Left cardiac atrium (tissue), 4 donors: ENCODE data around the gene NR2C2AP. TPM values are rescaled to one million over a fixed set of nuclear protein-coding genes. Genes with fewer than 3 reads are reported as not detected.

Source experiments
- ATAC-seq, 2 donors: fragments of 200-7000 bp; cut with Tn5 transposase; one replicate each; pipeline ENCODE4 v1.9.1; 2020; ENCODE audit warnings: mild to moderate bottlenecking in 2 of 2, moderate library complexity in 2 of 2
- DNase-seq: peaks from one replicate; pipeline ENCODE4 v3.0.0-alpha.2; 2020
- intact Hi-C, 2 donors: fragments of 100-400 bp; cut with DNase I; formaldehyde crosslinking; loops; one replicate each; pipeline versions ENCODE4 v1.14.1 to v1.15.1; 2022 to 2023
- total RNA-seq, 2 donors: library from RNA; stranded (reverse); fragmentation: NEBNext Ultra II Directional; extraction: Animal tissue kit (Norgen Biotek cat#: 25700); gene quantifications; one replicate each; pipeline ENCODE4 v1.2.1, GENCODE V29; 2021
- donor health status: DM: no; HTN: yes; CAD: no.
- donor health status: DM: no; HTN: yes; CAD: no; lungs with severe emphysema.
- donor health status: DM: yes; HTN: yes; CAD: no.
- donor health status: Dilated cardiomyopathy.

NR2C2AP gene
- total RNA-seq, 2 donors from 2014 or later, result 9.4 to 11.2 TPM

DNA sequence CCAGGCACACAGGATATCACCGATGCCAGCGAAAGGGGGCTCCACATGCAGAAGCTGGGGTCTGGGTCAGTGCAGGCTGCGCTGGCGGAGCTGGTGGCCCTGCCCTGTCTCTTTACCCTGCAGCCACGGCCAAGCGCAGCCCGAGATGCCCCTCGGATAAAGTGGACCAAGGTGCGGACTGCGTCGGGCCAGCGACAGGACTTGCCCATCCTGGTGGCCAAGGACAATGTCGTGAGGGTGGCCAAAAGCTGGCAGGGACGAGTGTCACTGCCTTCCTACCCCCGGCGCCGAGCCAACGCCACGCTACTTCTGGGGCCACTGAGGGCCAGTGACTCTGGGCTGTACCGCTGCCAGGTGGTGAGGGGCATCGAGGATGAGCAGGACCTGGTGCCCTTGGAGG, 15.7 kb upstream of the NR2C2AP start:
- ATAC-seq (no peak), DNase-seq (no peak)
- intact Hi-C loops, result no loop called here

DNA sequence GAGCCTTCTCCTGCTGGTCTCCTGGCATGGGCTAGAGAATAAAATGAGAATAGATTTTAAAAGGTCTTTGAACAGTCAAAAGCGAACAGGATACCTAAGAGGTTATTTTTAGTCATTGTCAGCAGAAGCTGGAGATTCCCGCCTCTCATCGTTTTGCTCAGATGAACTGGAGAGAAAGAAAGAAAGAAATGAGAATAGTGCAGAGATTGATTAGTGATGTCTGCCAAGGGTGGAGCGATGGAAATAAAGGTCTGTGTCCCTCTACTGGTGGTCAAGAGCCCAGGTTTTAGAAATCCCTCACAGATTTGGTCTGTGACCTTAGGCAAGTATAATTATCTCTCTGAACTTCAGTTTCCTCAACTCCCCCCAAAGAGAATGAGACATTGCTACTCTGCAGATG, 13.9 kb upstream of the NR2C2AP start:
- DNase-seq (no peak), ATAC-seq (no peak)

DNA sequence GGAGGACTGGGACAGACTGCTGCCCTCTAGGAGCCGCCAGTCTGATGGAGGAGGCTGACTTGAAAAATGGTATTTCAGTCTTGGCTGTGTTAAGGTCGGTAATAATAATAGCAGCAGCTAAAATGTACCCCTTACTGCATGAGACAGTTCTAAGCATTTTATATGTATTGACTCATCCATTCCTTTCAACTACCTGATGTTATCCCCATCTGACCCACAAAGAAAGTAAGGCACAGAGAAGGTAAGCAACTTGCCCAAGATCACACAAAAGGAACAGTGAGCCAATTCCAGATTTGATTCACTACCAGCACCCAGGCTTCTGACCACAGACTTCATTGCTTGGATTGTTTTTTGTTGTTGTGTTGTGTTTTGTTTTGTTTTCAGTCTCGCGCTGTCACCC, 12.6 kb upstream of the NR2C2AP start:
- intact Hi-C loops, result no loop called here
- no peak for DNase-seq
- ATAC-seq, result no peak

More for the DNA sequence above, 13.9 kb upstream of the NR2C2AP start:
- intact Hi-C loops, result no loop called here

DNA sequence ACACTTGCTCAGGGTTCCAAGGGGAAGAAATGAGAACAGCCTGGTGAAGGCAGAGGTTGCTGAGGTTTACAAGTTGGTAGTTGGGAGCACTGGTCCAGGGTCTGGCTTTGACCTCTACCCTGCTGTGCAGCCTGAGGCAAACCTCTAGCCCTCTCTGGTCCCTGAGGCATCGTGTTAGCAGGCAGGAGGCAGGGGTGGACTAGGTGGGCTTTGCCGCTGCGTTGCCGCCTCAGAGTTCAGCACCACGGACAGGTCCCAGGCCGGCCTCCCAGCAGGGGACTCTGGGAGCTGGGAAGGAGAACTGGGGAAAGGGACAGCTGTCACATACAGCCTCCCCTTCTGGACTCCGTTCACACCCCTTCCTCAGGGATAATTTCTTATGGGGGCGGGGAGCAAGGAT, 11.7 kb upstream of the NR2C2AP start:
- intact Hi-C loops, result no loop called here
- peak; percentile 51 for DNase-seq
- ATAC-seq, result peak; percentile 54 to 55

DNA sequence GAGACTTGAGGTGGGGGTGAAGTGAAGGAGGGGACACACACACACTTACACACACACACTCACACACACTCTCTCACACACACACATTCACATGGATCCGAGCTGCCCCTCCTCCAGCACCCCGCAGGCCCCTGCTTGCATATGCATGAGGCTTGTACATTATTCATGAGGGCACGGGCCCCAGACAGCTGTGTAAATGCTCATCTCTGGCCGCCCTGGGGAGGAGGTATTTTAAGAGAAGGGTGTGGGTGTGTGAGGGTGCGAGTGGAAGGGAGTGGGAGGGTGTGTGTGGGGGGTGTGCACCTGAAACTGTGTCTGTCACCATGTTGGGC, 10.9 kb upstream of the NR2C2AP start:
- ATAC-seq, result no peak
- intact Hi-C loops, result no loop called here

DNA sequence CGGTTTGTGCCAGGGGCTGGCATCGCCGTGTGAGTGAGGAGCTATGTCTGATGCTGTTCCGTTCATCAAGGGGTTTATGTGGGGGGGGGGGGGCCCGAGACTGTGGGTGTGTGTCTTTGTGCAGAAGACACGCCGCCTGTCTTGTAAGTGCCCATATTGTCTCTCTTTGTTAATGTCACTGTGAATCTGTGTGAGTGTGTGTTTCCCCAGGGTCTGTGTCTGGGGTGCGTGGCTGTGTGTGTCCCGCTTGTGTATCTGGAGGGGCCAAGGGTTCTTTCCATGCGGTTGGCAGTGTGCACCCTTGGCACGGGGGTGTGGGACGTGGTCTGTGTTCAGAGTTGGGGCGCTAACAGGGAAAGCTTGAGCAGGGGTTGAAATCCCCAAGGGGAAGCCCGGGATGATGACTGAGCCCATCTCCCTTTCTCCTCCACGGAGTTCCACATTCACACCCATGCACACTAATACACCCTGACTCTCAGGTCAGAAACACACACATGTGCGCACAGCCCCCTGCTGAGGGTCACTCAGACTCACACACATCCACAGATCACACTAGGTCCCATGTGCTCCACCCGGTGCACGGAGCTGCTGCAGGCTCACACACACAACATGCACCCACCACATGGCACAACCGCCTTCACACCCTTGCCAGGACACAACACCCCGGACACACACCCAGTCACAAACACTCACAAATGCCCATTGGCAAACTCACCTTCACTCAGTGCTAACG, 10.4 kb upstream of the NR2C2AP start:
- DNase-seq, result no peak
- intact Hi-C loops, result no loop called here
- no peak for ATAC-seq

More for the DNA sequence above, 10.9 kb upstream of the NR2C2AP start:
- no peak for DNase-seq

DNA sequence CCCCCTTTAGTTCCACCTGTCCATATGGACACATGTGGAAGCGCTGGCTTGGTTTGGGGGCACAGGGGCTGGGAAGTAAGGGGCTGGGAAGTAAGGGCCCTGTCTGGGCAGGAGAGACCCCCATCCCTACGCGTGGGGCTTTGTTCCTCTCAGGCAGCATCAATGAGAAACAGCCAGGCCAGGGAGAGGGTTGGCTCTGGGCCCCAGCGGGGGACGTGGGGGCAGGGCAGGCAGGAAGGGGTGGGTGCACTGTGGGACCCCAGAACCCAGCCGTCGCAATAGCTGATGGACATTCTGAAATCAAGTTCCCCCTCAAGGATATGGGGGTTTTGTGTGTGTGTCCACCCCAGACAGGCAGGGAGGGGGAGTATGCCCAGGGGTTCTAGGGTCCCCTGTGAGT, 9.7 kb upstream of the NR2C2AP start:
- intact Hi-C loops, result no loop called here
- DNase-seq (no peak), ATAC-seq (no peak)

DNA sequence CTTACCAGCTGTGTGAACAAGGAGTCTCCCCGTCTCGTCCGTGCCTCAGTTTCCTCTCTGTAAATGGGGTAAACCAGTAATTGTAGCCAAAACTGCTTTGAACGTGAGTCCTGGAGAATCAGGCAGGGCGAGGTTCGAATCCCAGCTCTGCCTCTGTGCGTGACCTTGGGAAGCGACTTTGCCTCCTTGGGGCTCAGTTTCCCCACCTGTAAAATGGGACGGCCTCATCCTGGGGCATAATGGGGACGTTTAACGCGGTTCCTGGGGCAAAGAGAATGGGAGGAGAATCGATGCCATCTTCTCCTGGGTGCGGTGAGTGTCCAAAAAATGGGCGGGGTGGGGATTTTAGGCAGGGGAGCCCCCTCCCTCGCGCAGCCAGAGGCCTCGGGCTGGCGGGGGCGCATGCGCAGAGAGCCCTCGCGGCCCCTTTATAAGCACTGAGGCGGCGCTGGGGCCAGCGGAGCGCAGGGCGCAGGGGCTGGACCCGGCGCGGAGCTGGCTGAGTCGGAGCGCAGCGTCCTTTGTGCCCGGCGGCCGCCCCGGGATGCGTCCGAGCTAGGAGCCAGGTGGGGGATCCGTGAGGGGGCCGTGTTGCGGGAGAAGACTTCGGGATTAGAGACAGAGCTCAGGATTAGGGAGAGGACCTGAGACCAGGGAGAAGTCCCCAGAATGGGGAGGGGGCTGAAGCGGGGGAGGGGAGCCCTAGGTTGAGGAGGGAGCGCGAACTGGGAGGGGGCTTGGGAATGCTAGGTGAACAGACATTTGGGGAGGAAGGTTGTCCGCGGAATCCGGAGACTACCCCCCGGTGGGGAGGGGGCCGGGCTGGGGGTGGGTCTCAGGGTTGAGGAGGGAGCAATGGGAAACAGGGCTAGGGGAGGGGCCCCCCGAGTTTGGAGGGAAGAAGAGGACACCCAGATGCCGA, 8.5 kb upstream of the NR2C2AP start, which contains the start of gene NCAN:
TSS of gene NCAN (plus strand) at position 460 of the 922 bp plus-strand sequence. CDS start 4,996 bp downstream, outside the sequence.
- intact Hi-C loops, result no loop called here
- no peak for ATAC-seq
- no peak for DNase-seq

DNA sequence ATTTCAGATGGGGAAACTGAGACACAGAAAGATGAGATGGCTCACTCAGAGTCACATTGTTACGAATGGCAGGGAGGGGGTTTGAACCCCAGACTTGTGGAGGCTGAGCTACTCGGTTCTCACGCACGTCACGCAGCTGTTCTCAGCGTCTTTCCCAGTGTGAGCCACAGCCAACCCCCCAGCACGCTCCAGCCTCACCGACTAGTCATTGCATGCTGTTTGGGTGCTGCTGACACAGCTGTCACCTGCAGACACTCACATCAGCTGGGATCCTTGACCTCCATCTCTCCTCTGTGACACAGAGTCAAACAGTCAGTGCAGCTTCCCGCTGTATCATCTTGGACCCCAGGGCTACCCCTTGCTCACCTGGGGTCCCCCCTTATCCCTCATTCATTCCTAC, 6.2 kb upstream of the NR2C2AP start:
- ATAC-seq (no peak), DNase-seq (no peak)
- intact Hi-C loops, result no loop called here

DNA sequence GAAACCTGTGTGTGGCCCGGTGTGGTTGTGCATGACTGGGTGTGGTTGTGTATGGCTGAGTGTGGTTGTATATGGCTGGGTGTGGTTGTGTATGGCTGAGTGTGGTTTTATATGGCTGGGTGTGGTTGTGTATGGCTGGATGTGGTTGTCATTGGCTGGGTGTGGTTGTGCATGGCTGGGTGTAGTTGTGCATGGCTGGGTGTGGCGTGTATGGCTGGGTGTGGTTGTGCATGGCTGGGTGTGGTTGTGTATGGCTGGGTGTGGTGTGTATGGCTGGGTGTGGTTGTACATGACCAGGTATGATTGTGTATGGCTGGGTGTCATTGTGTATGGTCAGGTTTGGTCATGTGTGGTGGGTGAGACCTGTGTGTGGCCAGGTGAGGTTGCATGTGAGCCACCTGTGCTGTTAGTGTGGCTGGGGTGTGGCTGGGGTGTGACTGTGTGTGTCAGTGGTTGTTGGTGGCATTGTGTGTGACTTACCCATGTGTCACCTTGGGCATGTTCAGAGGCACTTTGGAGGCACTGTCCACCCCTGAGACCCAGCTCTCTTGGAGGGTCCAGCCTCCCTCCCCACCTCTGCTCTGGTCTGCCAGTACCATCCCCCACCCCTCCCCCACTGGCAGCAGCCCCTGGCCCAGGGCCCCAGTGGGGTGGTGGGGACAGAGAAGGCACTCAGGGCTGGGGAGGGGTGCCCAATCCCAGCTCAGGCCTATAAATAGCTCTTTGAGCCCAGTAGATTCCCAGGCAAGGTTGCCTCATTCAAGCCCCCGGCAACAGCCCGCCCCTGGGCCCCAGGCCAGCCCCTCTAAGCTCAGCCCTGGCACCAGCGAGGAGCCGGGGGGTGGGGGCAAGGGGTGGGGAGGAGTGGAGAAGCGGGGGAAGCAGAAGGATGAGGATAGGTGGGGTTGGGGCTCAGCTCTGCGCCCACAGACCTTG, 4.7 kb upstream of the NR2C2AP start:
- no peak for ATAC-seq
- intact Hi-C loops, result no loop called here

DNA sequence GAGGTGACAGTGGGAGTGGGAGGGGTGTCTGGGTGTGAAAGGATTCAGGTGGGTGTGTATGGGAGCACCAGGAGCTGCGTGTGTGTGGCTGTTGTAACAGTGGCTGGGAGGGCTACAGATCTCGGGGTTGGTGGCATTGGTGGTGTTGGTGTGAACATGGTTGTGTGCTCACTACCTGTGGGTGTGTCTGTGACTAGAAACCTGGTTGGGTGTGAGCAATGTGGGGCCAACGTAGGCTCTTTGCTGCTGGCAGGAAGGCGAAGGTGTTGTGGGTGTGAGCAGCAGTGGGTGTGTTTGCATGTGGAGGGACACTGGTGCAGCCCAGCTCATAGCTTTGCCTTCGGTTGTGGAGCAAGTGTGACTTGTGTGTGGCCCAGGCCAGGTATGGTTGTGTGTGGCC, 3.7 kb upstream of the NR2C2AP start:
- intact Hi-C loops, result no loop called here
- ATAC-seq (no peak), DNase-seq (no peak)

More for the DNA sequence above, 4.7 kb upstream of the NR2C2AP start:
- no peak for DNase-seq

DNA sequence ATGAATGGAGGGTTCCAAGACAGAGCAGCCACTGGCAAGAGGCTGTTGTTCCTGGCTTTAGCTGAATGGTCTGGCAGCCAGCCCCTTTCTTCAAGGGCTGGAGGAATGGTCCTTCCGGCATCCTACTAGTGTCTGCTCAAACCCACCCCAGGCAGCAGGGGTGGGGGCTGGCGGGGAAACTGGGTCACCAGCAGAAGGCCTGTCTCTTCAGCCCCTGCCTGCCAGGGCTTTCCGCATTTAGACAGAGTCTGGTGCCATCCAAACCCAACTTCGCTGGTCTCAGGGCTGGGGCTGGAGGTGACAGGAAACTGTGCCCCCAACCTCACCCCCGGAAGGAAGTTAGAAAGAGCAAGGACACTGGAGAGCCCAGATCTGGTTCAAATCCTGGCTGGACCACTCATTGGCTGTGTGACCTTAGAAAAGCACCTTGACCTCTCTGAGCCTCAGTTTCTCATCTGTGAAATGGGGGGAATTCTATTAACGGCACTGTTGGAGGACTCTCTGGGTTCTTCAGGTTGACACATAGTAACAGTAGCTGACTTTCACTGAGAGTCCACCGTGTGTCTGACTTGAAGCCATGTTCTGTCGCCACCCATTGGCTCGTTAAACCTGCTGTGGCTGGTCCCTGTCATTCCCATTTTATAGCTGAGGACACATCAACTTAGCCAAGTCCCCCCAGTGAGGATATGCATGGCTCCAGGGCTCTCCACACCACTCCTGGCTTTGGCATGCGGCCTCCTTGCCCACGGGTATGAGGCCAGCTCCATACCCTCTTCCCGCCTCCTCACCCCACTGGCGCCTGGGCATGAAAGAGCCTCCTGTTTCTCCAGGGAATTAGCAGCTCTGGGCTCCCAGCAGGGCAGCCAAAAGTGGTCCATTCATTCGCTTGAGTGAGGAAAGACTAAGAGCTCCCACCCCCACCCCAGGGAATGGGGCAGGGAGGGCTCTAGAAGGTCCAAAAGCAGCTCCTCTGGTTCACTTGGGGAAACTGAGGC, 2.5 kb upstream of the NR2C2AP start:
- intact Hi-C loops, result no loop called here
- DNase-seq (no peak), ATAC-seq (no peak)

DNA sequence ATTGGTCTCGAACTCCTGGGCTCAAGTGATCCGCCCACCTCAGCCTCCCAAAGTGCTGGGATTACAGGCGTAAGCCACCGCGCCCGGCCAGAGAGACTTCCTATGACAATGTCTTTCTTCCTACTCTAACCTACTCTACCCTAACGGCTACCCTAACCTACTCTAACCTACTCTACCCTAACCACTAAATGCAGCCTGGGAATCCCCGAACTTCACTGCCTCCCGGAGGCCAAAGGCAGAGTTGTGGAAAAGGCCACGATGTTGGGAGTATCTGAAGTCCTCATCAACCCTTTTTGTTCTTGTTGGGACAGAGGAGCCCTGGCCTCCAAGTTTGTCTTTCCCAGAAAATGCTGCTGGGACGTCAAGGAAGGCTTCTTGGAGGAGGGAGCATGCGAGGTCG, 967 bp upstream of the NR2C2AP start:
- intact Hi-C loops, result no loop called here
- DNase-seq, result no peak

DNA sequence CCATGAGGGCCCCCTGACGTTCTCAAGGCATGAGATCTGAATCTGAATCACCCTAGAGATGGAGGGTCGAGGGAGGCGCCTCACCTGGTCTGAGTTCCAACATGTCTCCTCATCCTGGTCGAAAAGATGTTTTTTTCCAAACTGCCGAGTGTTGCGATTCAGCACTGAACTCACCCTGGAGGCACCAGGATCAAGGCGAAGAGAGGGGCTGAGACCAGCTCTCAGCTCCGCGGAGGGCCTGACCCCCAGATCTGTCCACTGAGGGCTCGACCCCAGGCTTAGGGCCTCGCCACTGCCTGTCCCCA, 555 bp downstream of the NR2C2AP start:
- intact Hi-C loops, result no loop called here
- ATAC-seq (peak in 1 of 2 donors; percentile 6), DNase-seq (no peak)

More for the DNA sequence above, 967 bp upstream of the NR2C2AP start:
- ATAC-seq, result no peak

DNA sequence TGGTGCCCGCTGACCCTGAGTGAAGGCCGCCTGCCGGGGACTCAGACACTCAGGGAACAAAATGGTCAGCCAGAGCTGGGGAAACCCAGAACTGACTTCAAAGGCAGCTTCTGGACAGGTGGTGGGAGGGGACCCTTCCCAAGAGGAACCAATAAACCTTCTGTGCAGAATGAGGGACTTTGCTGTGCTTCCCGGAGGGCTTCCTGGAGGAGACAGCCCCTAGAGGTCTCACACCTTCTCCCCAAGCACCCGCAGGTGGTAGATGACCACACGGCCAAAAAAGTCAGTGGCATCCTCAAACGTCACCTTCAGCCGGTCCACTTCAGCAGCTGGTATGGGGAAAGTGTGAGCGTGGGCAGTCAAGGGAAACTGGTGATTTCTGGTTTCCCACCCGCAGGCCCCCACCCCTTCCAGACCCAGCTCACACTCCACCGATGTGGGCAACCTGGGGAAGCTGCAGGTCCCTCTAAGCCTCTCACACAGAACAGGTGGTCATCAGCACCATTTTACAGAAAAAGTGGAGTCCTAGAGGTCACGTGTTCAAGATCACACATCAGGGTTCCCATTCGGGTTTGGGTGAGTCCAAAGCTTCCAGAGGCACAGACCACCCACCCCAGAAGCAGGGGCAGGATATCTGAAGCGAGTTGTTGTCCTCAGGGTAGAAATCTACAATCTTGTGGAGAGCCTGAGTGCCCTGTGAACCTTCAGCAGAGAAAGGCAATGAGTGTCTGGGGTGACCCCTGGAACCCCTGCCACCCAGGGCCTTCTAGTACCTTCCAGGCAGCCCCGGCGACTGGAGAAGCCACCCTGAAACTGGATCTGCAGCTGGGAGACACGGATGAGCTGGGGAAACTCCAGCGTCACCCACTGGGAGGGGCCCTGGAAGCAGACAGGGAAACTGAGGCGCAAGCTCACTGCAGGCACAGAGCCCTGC, 1.2 kb downstream of the NR2C2AP start:
- DNase-seq (no peak), ATAC-seq (no peak)
- intact Hi-C loops, result no loop called here

DNA sequence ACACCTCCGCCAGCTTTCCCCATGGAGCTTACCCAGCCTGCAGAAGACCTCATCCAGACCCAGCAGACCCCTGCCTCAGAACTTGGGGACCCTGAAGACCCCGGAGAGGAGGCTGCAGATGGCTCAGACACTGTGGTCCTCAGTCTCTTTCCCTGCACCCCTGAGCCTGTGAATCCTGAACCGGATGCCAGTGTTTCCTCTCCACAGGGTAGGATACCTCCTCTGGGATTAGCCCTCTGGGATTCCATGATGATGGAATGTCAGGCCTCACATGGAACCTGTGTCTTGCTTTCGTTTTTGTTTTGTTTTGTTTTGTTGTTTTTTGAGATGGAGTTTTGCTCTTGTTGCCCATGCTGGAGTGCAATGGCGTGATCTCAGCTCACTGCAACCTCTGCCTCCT, 9.3 kb downstream of the NR2C2AP start:
- DNase-seq (no peak), ATAC-seq (no peak)
- intact Hi-C loops, result loop anchor here in 1 of 2 donors (10.0 kb wide), 1 partner anchor 131 kb away; the partner anchor contains the start of genes MAU2 and SUGP1

DNA sequence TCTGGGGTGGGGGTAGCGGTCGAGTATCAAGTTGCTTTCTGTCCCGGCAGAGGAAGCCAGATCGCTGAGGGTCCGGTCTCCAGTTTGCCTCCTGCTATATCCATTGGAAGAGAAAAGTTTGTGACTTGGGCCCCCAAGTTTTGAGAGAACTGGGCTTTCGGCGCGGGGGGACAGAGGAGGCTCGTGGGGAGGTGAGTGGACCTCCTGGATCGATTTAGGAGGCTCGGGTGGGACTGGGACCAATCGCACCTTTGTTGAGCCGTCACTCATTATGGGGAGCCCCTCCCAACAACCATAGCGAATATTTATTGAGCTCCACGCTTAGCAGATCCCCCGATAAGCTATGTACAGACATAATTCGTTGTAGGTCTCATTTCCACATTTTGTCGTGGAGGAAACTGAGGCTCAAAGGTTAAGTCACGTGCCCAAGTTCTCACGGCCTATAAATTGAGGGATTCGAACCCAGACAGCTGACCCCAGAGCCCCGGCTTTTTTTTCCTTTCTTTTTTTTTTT, 10.2 kb downstream of the NR2C2AP start:
- ATAC-seq (peak in 1 of 2 donors; percentile 1), DNase-seq (no peak)
- intact Hi-C loops, result loop anchor here in 1 of 2 donors (10.0 kb wide), 1 partner anchor 132 kb away; the partner anchor contains the start of genes MAU2 and SUGP1
